ENCODE measurements around the gene FAM227A. TPM values are rescaled to one million over a fixed set of nuclear protein-coding genes. Genes with fewer than 3 reads are reported as not detected.

The FAM227A gene
- total RNA-seq, 2 donors from 2014 or later, result 1.3 to 3.6 TPM

DNA sequence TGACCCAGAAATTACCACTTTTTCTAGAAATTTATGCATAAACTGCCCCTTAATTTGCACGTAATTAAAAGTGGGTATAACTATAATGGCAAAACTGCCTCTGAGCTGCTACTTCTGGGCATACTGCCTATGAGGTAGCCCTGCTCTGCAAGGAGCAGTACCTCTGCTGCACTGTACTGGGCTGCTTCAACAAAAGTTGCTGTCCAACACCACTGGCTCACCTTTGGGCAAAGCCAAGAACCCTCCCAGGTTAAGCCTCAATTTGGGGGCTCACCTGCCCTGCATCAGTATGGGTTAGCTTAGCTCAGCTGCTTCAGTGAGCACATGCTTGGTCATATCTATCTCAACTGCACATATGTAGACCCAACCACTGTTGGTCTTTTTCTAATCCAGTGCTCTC, 90.8 kb downstream of the FAM227A start:
- no peak overlapping the region for H3K27ac ChIP-seq
- 85 to 88% methylated on average over 1 of the region's 1 CpG for whole genome bisulfite sequencing, 2 donors
- ATAC-seq (no peak), DNase-seq (no peak)
- H3K36me3 ChIP-seq (replicated peaks in 1 of 2; ENCODE audit: insufficient read depth in 1 of 2, low read depth in 2 of 2), result no peaks in the 10 kb centered on the region
- no peaks in the 10 kb centered on the region for H3K27me3 ChIP-seq
- intact Hi-C loops (cut with DNase I), result loop anchor here (10.0 kb wide), 1 partner anchor 51 kb away; no protein-coding TSS in a partner anchor
- TF ChIP-seq POLR2A (IDR thresholded peaks at IDR 0.05) (no peak), CTCF (IDR thresholded peaks at IDR 0.05) (no peak)
- H3K9me3 ChIP-seq, result no peaks in the 10 kb centered on the region
- no peak overlapping the region for H3K4me3 ChIP-seq
- H3K4me1 ChIP-seq, result peaks cover 6% of the 10 kb centered on the region

- TF ChIP-seq CTCF (IDR thresholded peaks at IDR 0.05), result no peak
- no peak for ATAC-seq
- 67 to 88% methylated on average over 2 of the region's 2 CpGs for WGBS, 2 donors
These were observed 91.5 kb downstream of the FAM227A start for GRCh38 chr22:38564669-38565068.

DNA sequence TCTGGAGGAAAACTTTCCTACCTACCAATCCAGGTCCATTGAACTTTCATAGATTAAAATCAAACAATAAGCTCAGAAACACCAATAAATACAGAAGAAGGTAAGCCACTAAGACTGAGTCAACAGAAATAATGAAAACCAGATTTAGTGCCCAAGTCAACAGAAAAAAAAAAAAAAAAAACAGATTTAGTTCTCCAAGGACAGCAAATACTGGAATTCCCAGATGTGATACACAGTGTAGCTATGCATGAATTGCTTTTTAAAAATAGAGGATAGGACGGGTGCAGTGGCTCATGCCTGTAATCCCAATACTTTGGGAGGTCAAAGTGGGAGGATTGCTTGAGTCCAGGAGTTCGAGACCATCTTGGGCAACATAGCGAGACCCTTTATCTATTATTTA, 101.9 kb downstream of the FAM227A start:
- ATAC-seq (no peak), DNase-seq (no peak)
- 54 to 62% methylated on average over 3 of the region's 3 CpGs for WGBS, 2 donors
- Histone ChIP-seq H3K27ac (no peak overlapping the region), H3K27me3 (no peaks in the 10 kb centered on the region), H3K4me3 (no peak overlapping the region), H3K9me3 (no peaks in the 10 kb centered on the region), H3K36me3 (replicated peaks in 1 of 2; ENCODE audit: insufficient read depth in 1 of 2, low read depth in 2 of 2) (no peaks in the 10 kb centered on the region), H3K4me1 (peaks cover 7% of the 10 kb centered on the region)
- intact Hi-C loops (cut with DNase I), result no loop called here
- TF ChIP-seq CTCF (IDR thresholded peaks at IDR 0.05), result no peak
- no peak for TF ChIP-seq POLR2A (IDR thresholded peaks at IDR 0.05)

More at GRCh38 chr22:38564669-38565068, 91.5 kb downstream of the FAM227A start:
- no peak for DNase-seq
- Histone ChIP-seq H3K27me3 (no peaks in the 10 kb centered on the region), H3K27ac (no peak overlapping the region), H3K36me3 (replicated peaks in 1 of 2; ENCODE audit: insufficient read depth in 1 of 2, low read depth in 2 of 2) (no peaks in the 10 kb centered on the region), H3K4me3 (no peak overlapping the region), H3K4me1 (peaks cover 4% of the 10 kb centered on the region), H3K9me3 (no peaks in the 10 kb centered on the region)
- intact Hi-C loops (cut with DNase I), result loop anchor here (10.0 kb wide), 1 partner anchor 50 kb away; no protein-coding TSS in a partner anchor

GRCh38 chr22:38549101-38549894, 106.9 kb downstream of the FAM227A start:
- Histone ChIP-seq H3K4me1 (peaks cover 2% of the 10 kb centered on the region), H3K36me3 (replicated peaks in 1 of 2; ENCODE audit: insufficient read depth in 1 of 2, low read depth in 2 of 2) (no peaks in the 10 kb centered on the region), H3K4me3 (no peak overlapping the region), H3K27me3 (no peaks in the 10 kb centered on the region), H3K27ac (no peak overlapping the region), H3K9me3 (no peaks in the 10 kb centered on the region)
- DNase-seq (no peak), ATAC-seq (no peak)
- intact Hi-C loops (cut with DNase I), result no loop called here
- WGBS, 2 donors, result 57 to 59% methylated on average over 7 of the region's 7 CpGs
- TF ChIP-seq CTCF (IDR thresholded peaks at IDR 0.05) (no peak), POLR2A (IDR thresholded peaks at IDR 0.05) (no peak)

- Histone ChIP-seq H3K9me3 (no peaks in the 10 kb centered on the region), H3K27me3 (no peaks in the 10 kb centered on the region), H3K4me3 (no peak overlapping the region), H3K4me1 (no peaks in the 10 kb centered on the region), H3K36me3 (replicated peaks in 1 of 2; ENCODE audit: insufficient read depth in 1 of 2, low read depth in 2 of 2) (no peaks in the 10 kb centered on the region), H3K27ac (no peak overlapping the region)
- no peak for DNase-seq
- no peak for ATAC-seq
- TF ChIP-seq POLR2A (IDR thresholded peaks at IDR 0.05), result no peak
- intact Hi-C loops (cut with DNase I), result no loop called here
- 56 to 58% methylated on average over 2 of the region's 2 CpGs for WGBS, 2 donors
These were observed 115.5 kb downstream of the FAM227A start for GRCh38 chr22:38540701-38541100.

Measured in body of pancreas (tissue), 4 donors.